Liver (tissue), 3 donors: Measurements from ENCODE around the gene HSPB3.

Source experiments
- CTCF ChIP-seq: fragments of 150-350 bp; IDR thresholded peaks from 2 replicates; pipeline ENCODE4 v1.5.1; 2017; ENCODE audit warnings: improper control_type of control experiment, low read depth, low read length; ENCODE audit not compliant: missing input control
- FOXA1 ChIP-seq: IDR thresholded peaks from 2 replicates; pipeline ENCODE4 v1.6.1; 2016; ENCODE audit warnings: antibody characterized with exemption
- GABPA ChIP-seq, 2 donors: IDR thresholded peaks in 1 of 2; conservative IDR thresholded peaks in 1 of 2; 2 replicates each; pipeline ENCODE4 v1.6.1; 2016; ENCODE audit warnings: antibody characterized with exemption in 2 of 2, mild to moderate bottlenecking in 1 of 2, moderate library complexity in 1 of 2
- JUND ChIP-seq, 2 donors: IDR thresholded peaks; 2 replicates each; pipeline ENCODE4 v1.6.1; 2016; ENCODE audit warnings: antibody characterized with exemption in 2 of 2
- MAX ChIP-seq: IDR thresholded peaks from 2 replicates; pipeline ENCODE4 v1.6.1; 2016; ENCODE audit warnings: antibody characterized with exemption
- RAD21 ChIP-seq, 2 donors: IDR thresholded peaks; 2 replicates each; pipeline ENCODE4 v1.6.1; 2016; ENCODE audit warnings: antibody characterized with exemption in 2 of 2, mild to moderate bottlenecking in 2 of 2
- TAF1 ChIP-seq: conservative IDR thresholded peaks from 2 replicates; pipeline ENCODE4 v1.6.1; 2016; ENCODE audit warnings: antibody characterized with exemption, mild to moderate bottlenecking
- YY1 ChIP-seq: IDR thresholded peaks from 2 replicates; pipeline ENCODE4 v1.6.1; 2016; ENCODE audit warnings: antibody characterized with exemption, mild to moderate bottlenecking
- ZBTB33 ChIP-seq: IDR thresholded peaks from 2 replicates; pipeline ENCODE4 v1.6.1; 2016; ENCODE audit warnings: antibody characterized with exemption
- donor health status: healthy.
- donor health status: healthy.

GRCh38 chr5:54476682-54477081 lies 21.2 kb downstream of the HSPB3 start:
- TF ChIP-seq YY1 (no peak), TAF1 (no peak), CTCF (no peak), GABPA (IDR thresholded peaks at IDR 0.05 in 1 of 2, conservative IDR thresholded peaks at IDR 0.05 in 1 of 2) (no peak), RAD21 (IDR thresholded peaks at IDR 0.05) (no peak), FOXA1 (no peak), MAX (no peak), ZBTB33 (no peak), JUND (IDR thresholded peaks at IDR 0.05) (no peak)
